ENCODE data around the gene SLC22A3.

GRCh38 chr6:160391419-160392116 is 43.4 kb downstream of the SLC22A3 start:
- TF ChIP-seq CTCF (IDR thresholded peaks at IDR 0.05) (no peak), ZFX (IDR thresholded peaks at IDR 0.05; ENCODE audit: borderline replicate concordance) (no peak)
